Natural killer cell (primary cell): ENCODE data around the gene KCNJ8. TPM values are rescaled to one million over a fixed set of nuclear protein-coding genes. Genes with fewer than 3 reads are reported as not detected.
"Not testable (repeated sequence)": the region's sequence is repeated elsewhere in the genome, so short reads cannot be mapped to it uniquely, and the experiment has no call there.

Experiments
- ATAC-seq, 3 donors: fragments of 150-1000 bp in 2 of 3; fragments of 200-7000 bp in 1 of 3; cut with Tn5 transposase; 1 replicate in 1 of 3; 2 replicates in 2 of 3; pipeline ENCODE4 v1.10.0; 2021; ENCODE audit warnings: mild to moderate bottlenecking in 2 of 3, moderate library complexity in 2 of 3
- DNase-seq, 2 donors: peaks; one replicate each; pipeline versions ENCODE4 v3.0.0 to v3.0.0-alpha.2; 2013 to 2021; ENCODE audit warnings: mixed read lengths in 1 of 2
- H3K27ac ChIP-seq: one replicate; pipeline ENCODE4 v1.5.1; 2013; ENCODE audit warnings: mild to moderate bottlenecking, low read length
- H3K27me3 ChIP-seq: one replicate; pipeline ENCODE4 v1.6.1; 2013; ENCODE audit warnings: low read length; ENCODE audit not compliant: control insufficient read depth, insufficient read depth
- H3K36me3 ChIP-seq: one replicate; pipeline ENCODE4 v1.6.1; 2013; ENCODE audit warnings: low read length; ENCODE audit not compliant: control insufficient read depth, insufficient read depth
- H3K4me1 ChIP-seq: one replicate; pipeline ENCODE4 v1.6.1; 2013; ENCODE audit warnings: low read length; ENCODE audit not compliant: control insufficient read depth, insufficient read depth
- H3K4me3 ChIP-seq: one replicate; pipeline ENCODE4 v1.5.1; 2013; ENCODE audit warnings: low read length
- H3K9me3 ChIP-seq: one replicate; pipeline ENCODE4 v1.6.1; 2013; ENCODE audit warnings: low read length; ENCODE audit not compliant: control insufficient read depth, insufficient read depth
- H3K27ac Mint-ChIP-seq, 2 donors: one replicate each; pipeline ENCODE4 v1.8.0; 2022; ENCODE audit warnings: mild to moderate bottlenecking in 2 of 2, mixed read lengths in 2 of 2, moderate library complexity in 1 of 2
- H3K27me3 Mint-ChIP-seq, 2 donors: one replicate each; pipeline ENCODE4 v1.8.0; 2022; ENCODE audit warnings: low read depth in 2 of 2, mixed read lengths in 2 of 2
- H3K36me3 Mint-ChIP-seq: one replicate; pipeline ENCODE4 v1.8.0; 2022; ENCODE audit warnings: mixed read lengths
- H3K4me1 Mint-ChIP-seq, 2 donors: one replicate each; pipeline ENCODE4 v1.8.0; 2022; ENCODE audit warnings: mixed read lengths in 2 of 2
- H3K4me3 Mint-ChIP-seq: one replicate; pipeline ENCODE4 v1.8.0; 2022; ENCODE audit warnings: mild to moderate bottlenecking, moderate library complexity, mixed read lengths
- H3K9me3 Mint-ChIP-seq, 2 donors: one replicate each; pipeline ENCODE4 v1.8.0; 2022; ENCODE audit warnings: mixed read lengths in 2 of 2
- CTCF ChIP-seq: fragments of 200-600 bp; IDR thresholded peaks from one replicate; pipeline ENCODE4 v1.8.0; 2022; ENCODE audit warnings: antibody characterized with exemption
- WGBS: methylation state at CpG from one replicate; pipeline ENCODE4 v1.1.7; 2013; ENCODE audit warnings: missing lambda C conversion rate; ENCODE audit not compliant: insufficient coverage; 5-methylcytosine and 5-hydroxymethylcytosine counted together
- intact Hi-C: fragments of 100-400 bp; cut with micrococcal nuclease; formaldehyde crosslinking; loops from one replicate; pipeline ENCODE4 v1.14.2; 2022
- total RNA-seq, 4 donors: library from RNA; stranded (reverse); fragments of 120-200 nt in 1 of 4; gene quantifications; one replicate each; pipeline versions ENCODE4 v1.2.3 to v1.2.4, GENCODE V29; 2013 to 2022

Gene KCNJ8
- total RNA-seq, 3 donors from 2014 or later (not counting 1 experiment from before 2014, with no cell fraction given) = not detected

GRCh38 chr12:21813751-21814150 lies 39.2 kb upstream of the KCNJ8 start:
- 100% methylated on average over 2 of the region's 3 CpGs for WGBS

GRCh38 chr12:21813125-21813524 lies 38.6 kb upstream of the KCNJ8 start:
- TF ChIP-seq CTCF = no peak
- no peak overlapping the region for H3K27ac ChIP-seq

More at GRCh38 chr12:21813751-21814150, 39.2 kb upstream of the KCNJ8 start:
- no peaks in the 10 kb centered on the region for H3K36me3 Mint-ChIP-seq
- no peak overlapping the region for H3K27ac Mint-ChIP-seq
- H3K4me3 Mint-ChIP-seq = no peak overlapping the region
- peaks cover 3 to 8% of the 10 kb centered on the region in 2 donors for H3K9me3 Mint-ChIP-seq
- no peaks in the 10 kb centered on the region for H3K4me1 Mint-ChIP-seq
- ATAC-seq = no peak
- no peaks in the 10 kb centered on the region for H3K9me3 ChIP-seq
- H3K27me3 Mint-ChIP-seq = no peaks in the 10 kb centered on the region
- intact Hi-C loops = no loop called here
- no peaks in the 10 kb centered on the region for H3K36me3 ChIP-seq
- H3K27me3 ChIP-seq = no peaks in the 10 kb centered on the region
- no peak overlapping the region for H3K27ac ChIP-seq
- H3K4me1 ChIP-seq = no peaks in the 10 kb centered on the region
- no peak for DNase-seq
- no peak for TF ChIP-seq CTCF
- H3K4me3 ChIP-seq = no peak overlapping the region

GRCh38 chr12:21812340-21812739 lies 37.8 kb upstream of the KCNJ8 start:
- H3K27me3 ChIP-seq, H3K36me3 Mint-ChIP-seq, H3K9me3 ChIP-seq, H3K27ac Mint-ChIP-seq, H3K4me3 ChIP-seq, intact Hi-C loops, H3K36me3 ChIP-seq, ATAC-seq, DNase-seq, H3K4me1 Mint-ChIP-seq, H3K27me3 Mint-ChIP-seq, H3K4me3 Mint-ChIP-seq, H3K9me3 Mint-ChIP-seq, H3K27ac ChIP-seq, H3K4me1 ChIP-seq: not testable (repeated sequence)
- 75% methylated on average over 1 of the region's 2 CpGs for WGBS

More at GRCh38 chr12:21813125-21813524, 38.6 kb upstream of the KCNJ8 start:
- Histone ChIP-seq H3K4me1 (no peaks in the 10 kb centered on the region), H3K36me3 (no peaks in the 10 kb centered on the region), H3K9me3 (no peaks in the 10 kb centered on the region), H3K4me3 (no peak overlapping the region), H3K27me3 (no peaks in the 10 kb centered on the region)
- DNase-seq (no peak), ATAC-seq (no peak)
- peaks cover 3 to 8% of the 10 kb centered on the region in 2 donors for H3K9me3 Mint-ChIP-seq
- no peaks in the 10 kb centered on the region for H3K27me3 Mint-ChIP-seq
- H3K36me3 Mint-ChIP-seq = no peaks in the 10 kb centered on the region
- no peak overlapping the region for H3K27ac Mint-ChIP-seq
- H3K4me3 Mint-ChIP-seq = no peak overlapping the region
- H3K4me1 Mint-ChIP-seq = no peaks in the 10 kb centered on the region
- intact Hi-C loops = no loop called here

GRCh38 chr12:21809100-21809499 lies 34.6 kb upstream of the KCNJ8 start:
- ATAC-seq = no peak

More at GRCh38 chr12:21809100-21809499, 34.6 kb upstream of the KCNJ8 start:
- intact Hi-C loops = no loop called here
- H3K27ac Mint-ChIP-seq = no peak overlapping the region
- no peaks in the 10 kb centered on the region for H3K36me3 Mint-ChIP-seq
- peaks cover 2 to 6% of the 10 kb centered on the region in 2 donors for H3K9me3 Mint-ChIP-seq
- Histone ChIP-seq H3K4me3 (no peak overlapping the region), H3K27ac (no peak overlapping the region), H3K27me3 (no peaks in the 10 kb centered on the region), H3K4me1 (no peaks in the 10 kb centered on the region), H3K9me3 (no peaks in the 10 kb centered on the region), H3K36me3 (no peaks in the 10 kb centered on the region)
- H3K4me3 Mint-ChIP-seq = no peak overlapping the region
- no peaks in the 10 kb centered on the region for H3K27me3 Mint-ChIP-seq
- no peak for TF ChIP-seq CTCF
- no peaks in the 10 kb centered on the region for H3K4me1 Mint-ChIP-seq
- no peak for DNase-seq
